GM12878 (cell line): ENCODE results near the gene RIT2. TPM values are rescaled to one million over a fixed set of nuclear protein-coding genes. Genes with fewer than 3 reads are reported as not detected.

ENCODE experiments used
- ATAC-seq: fragments of 200-7000 bp; cut with Tn5 transposase; 3 replicates; pipeline ENCODE4 v1.9.1; 2020; ENCODE audit warnings: mild to moderate bottlenecking, moderate library complexity
- BruUV-seq: library from RNA; stranded (reverse); fragments of 400-500 nt; replicated peaks from 2 replicates; lab custom pipeline; 2021; lab: Mats Ljungman, UMichigan
- CTCF ChIA-PET: fragments of 300-600 bp; sonication (Branson Sonifier 250); formaldehyde crosslinking; extraction: SDS; loops from one replicate; lab custom pipeline; 2021; ENCODE audit warnings: inconsistent platforms; lab: Yijun Ruan, JAX
- POLR2A ChIA-PET: fragments of 350-600 bp; formaldehyde crosslinking; extraction: SDS; loops from one replicate; lab custom pipeline; 2021; ENCODE audit warnings: inconsistent platforms; lab: Charles Lee
- RAD21 ChIA-PET: fragments of 300-600 bp; sonication (Branson Sonifier 250); formaldehyde crosslinking; loops from one replicate; lab custom pipeline; 2023; ENCODE audit warnings: antibody characterized with exemption; ENCODE audit not compliant: unreplicated experiment; lab: Charles Lee
- SMC1A ChIA-PET: fragments of 300-600 bp; sonication (Branson Sonifier 250); formaldehyde crosslinking; loops from one replicate; lab custom pipeline; 2023; ENCODE audit not compliant: unreplicated experiment, uncharacterized antibody; lab: Charles Lee
- DNase-seq: peaks from one replicate; pipeline ENCODE4 v3.0.0-alpha.2; 2011; ENCODE audit warnings: low read depth, low spot score
- FAIRE-seq: peaks from 3 replicates; lab custom pipeline; 2011; peaks lifted over from hg19 to GRCh38; lab: Jason Lieb, UNC
- H2AFZ ChIP-seq: 2 replicates; pipeline ENCODE4 v1.6.0; 2011; ENCODE audit warnings: low read depth, low read length, control low read depth; ENCODE audit not compliant: control insufficient read depth
- H3K27ac ChIP-seq: 2 replicates; pipeline ENCODE4 v1.5.1; 2011; ENCODE audit warnings: control low read depth; ENCODE audit not compliant: control insufficient read depth, insufficient read depth
- H3K27me3 ChIP-seq, 2 experiments: replicated peaks in 1 of 2; 2 replicates each; pipeline versions ENCODE4 v1.6.0 to v1.6.1; 2011; ENCODE audit warnings: low read length in 1 of 2; ENCODE audit not compliant: control insufficient read depth in 2 of 2, insufficient read depth in 2 of 2
- H3K36me3 ChIP-seq, 2 experiments: 2 replicates each; pipeline ENCODE4 v1.5.1; 2011; ENCODE audit warnings: low read length in 1 of 2; ENCODE audit not compliant: control insufficient read depth in 2 of 2, insufficient read depth in 2 of 2
- H3K4me1 ChIP-seq: 2 replicates; pipeline ENCODE4 v1.6.1; 2011; ENCODE audit warnings: mild to moderate bottlenecking, low read length, moderate library complexity, mixed read lengths; ENCODE audit not compliant: control insufficient read depth, insufficient read depth
- H3K4me2 ChIP-seq: 2 replicates; pipeline ENCODE4 v1.6.0; 2011; ENCODE audit warnings: control low read depth; ENCODE audit not compliant: control insufficient read depth, insufficient read depth
- H3K4me3 ChIP-seq: fragments of 200-600 bp; sonication (generic); 2 replicates; pipeline ENCODE4 v1.5.1; 2016
- H3K79me2 ChIP-seq: 2 replicates; pipeline ENCODE4 v1.6.0; 2011; ENCODE audit warnings: low read length; ENCODE audit not compliant: control insufficient read depth, insufficient read depth
- H3K9ac ChIP-seq: 2 replicates; pipeline ENCODE4 v1.8.0; 2011; ENCODE audit warnings: low read length, control low read depth, mixed read lengths; ENCODE audit not compliant: control insufficient read depth, insufficient read depth
- H3K9me3 ChIP-seq: replicated peaks from 3 replicates; pipeline ENCODE4 v1.5.1; 2011; ENCODE audit warnings: mild to moderate bottlenecking, low read length; ENCODE audit not compliant: control insufficient read depth, insufficient read depth
- H4K20me1 ChIP-seq: 2 replicates; pipeline ENCODE4 v1.6.0; 2011; ENCODE audit not compliant: control insufficient read depth, insufficient read depth
- ASH2L ChIP-seq: fragments of 300-600, 200-600 bp; sonication (generic); IDR thresholded peaks from 2 replicates; pipeline ENCODE4 v1.6.1; 2017; ENCODE audit warnings: low read depth, mild to moderate bottlenecking, borderline replicate concordance
- BRCA1 ChIP-seq: IDR thresholded peaks from 2 replicates; pipeline ENCODE4 v1.6.1; 2011; ENCODE audit warnings: low read depth, low read length, improper control_type of control experiment
- HDAC6 ChIP-seq: fragments of 200-600 bp; sonication (generic); IDR thresholded peaks from one replicate; pipeline ENCODE4 v1.8.0; 2017; ENCODE audit warnings: antibody characterized with exemption; ENCODE audit not compliant: unreplicated experiment
- IKZF2 ChIP-seq, 2 experiments: fragments of 450-650 bp; IDR thresholded peaks; 2 replicates each; pipeline ENCODE4 v1.6.1; 2017; ENCODE audit warnings: mild to moderate bottlenecking in 2 of 2, moderate library complexity in 2 of 2
- NFIC ChIP-seq: IDR thresholded peaks from 2 replicates; pipeline ENCODE4 v1.6.1; 2012; ENCODE audit warnings: low read depth, mild to moderate bottlenecking, inconsistent platforms, low read length, moderate library complexity
- POU2F2 ChIP-seq: IDR thresholded peaks from 3 replicates; pipeline ENCODE4 v1.6.1; 2011; ENCODE audit warnings: low read depth, mild to moderate bottlenecking, low read length, borderline replicate concordance
- SIX5 ChIP-seq: IDR thresholded peaks from 2 replicates; pipeline ENCODE4 v1.6.1; 2011; ENCODE audit warnings: mild to moderate bottlenecking, low read depth, low read length, moderate library complexity; ENCODE audit not compliant: severe bottlenecking
- STAT1 ChIP-seq: fragments of 450-650 bp; conservative IDR thresholded peaks from 2 replicates; pipeline ENCODE4 v1.6.1; 2014; ENCODE audit warnings: antibody characterized with exemption, mild to moderate bottlenecking
- WGBS: methylation state at CpG from one replicate; pipeline ENCODE4 v1.1.6; 2016; ENCODE audit warnings: low lambda C conversion rate; ENCODE audit not compliant: insufficient replicate concordance, insufficient coverage; ENCODE audit errors: missing lambda C conversion rate; 5-methylcytosine and 5-hydroxymethylcytosine counted together
- in situ Hi-C: fragments of 300-500 bp; cut with MboI; formaldehyde crosslinking; loops from 9 replicates; pipeline ENCODE4 v1.14.3; 2018; ENCODE audit warnings: mixed read lengths
- intact Hi-C: fragments of 100-400 bp; cut with micrococcal nuclease; formaldehyde crosslinking; loops from one replicate; pipeline ENCODE4 v1.14.2; 2022; ENCODE audit not compliant: unreplicated experiment
- polyA plus RNA-seq, 11 experiments: library from polyadenylated mRNA; depleted of rRNA in 4 of 11; unstranded in 6 of 11; stranded (reverse) in 5 of 11; fragments of >200 nt; fragmentation: Nextera tagmentation in 4 of 11; fragmentation: Illumina TruSeq in 1 of 11; extraction: Ambion mirVana in 4 of 11; extraction: Trizol in 1 of 11; gene quantifications; 1 replicate in 1 of 11; 2 replicates in 10 of 11; pipeline versions ENCODE4 v1.2.1 to v1.2.3, GENCODE V29; 2011 to 2016; ENCODE audit warnings: inconsistent platforms in 2 of 11, missing spikeins in 2 of 11, low read depth in 1 of 11
- total RNA-seq, 4 experiments: library from RNA; depleted of rRNA in 3 of 4; stranded (reverse); fragments of >200 nt in 3 of 4; fragmentation: Illumina TruSeq in 1 of 4; extraction: Trizol in 1 of 4; gene quantifications; 2 replicates each; pipeline versions ENCODE4 v1.2.1 to v1.2.3, GENCODE V29; 2013 to 2021
- TF ChIP-seq, protein P1 (sequence below): fragments of 450-650 bp; formaldehyde crosslinking; IDR thresholded peaks from 2 replicates; pipeline ENCODE4 v1.5.0; 2022; ENCODE audit warnings: mild to moderate bottlenecking, missing genetic modification characterization
- TF ChIP-seq, protein P2 (sequence below): fragments of 450-650 bp; IDR thresholded peaks from 2 replicates; pipeline ENCODE4 v1.6.1; 2018; ENCODE audit warnings: borderline replicate concordance, mild to moderate bottlenecking; ENCODE audit not compliant: partially characterized antibody
- TF ChIP-seq, protein P3 (sequence below): IDR thresholded peaks from 2 replicates; pipeline ENCODE4 v1.6.1; 2011; ENCODE audit warnings: borderline replicate concordance, low read depth, mild to moderate bottlenecking, moderate library complexity, mixed read lengths, low read length; ENCODE audit not compliant: insufficient read depth; ENCODE audit errors: extremely low read length

The RIT2 gene
- total and polyA plus RNA-seq, 10 of the 15 experiments (the other 5 are each of a cell fraction or from before 2014, with no cell fraction given): not detected

DNA sequence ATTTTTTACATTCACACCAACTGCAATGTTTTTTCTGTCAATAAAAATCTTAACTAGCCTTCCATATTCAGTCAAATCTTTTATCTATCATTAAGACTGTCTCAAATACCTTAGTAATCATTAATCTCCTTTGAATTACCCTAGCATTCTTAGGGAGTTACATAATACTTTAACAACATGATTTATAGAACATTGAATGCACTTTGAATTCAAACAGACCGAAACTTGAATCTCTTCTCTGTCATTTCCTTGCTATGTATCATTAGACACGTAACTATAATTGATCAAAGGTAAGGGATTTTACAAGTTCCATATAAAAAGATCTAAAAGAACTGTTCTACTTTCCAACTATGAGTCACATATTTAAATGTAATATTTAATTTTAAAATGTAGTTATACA, 330.9 kb downstream of the RIT2 start:
- SMC1A ChIA-PET: no interaction called here
- intact Hi-C loops: no loop called here
- no peak for FAIRE-seq

GRCh38 chr18:42782929-42783328, 332.6 kb downstream of the RIT2 start:
- Histone ChIP-seq H3K79me2 (no peaks in the 10 kb centered on the region), H3K4me2 (no peak overlapping the region), H4K20me1 (no peaks in the 10 kb centered on the region), H3K4me1 (no peaks in the 10 kb centered on the region), H3K36me3 (no peaks in the 10 kb centered on the region), H3K9ac (no peak overlapping the region), H3K27ac (no peak overlapping the region), H3K9me3 (no peaks in the 10 kb centered on the region), H2AFZ (no peak overlapping the region), H3K4me3 (no peak overlapping the region), H3K27me3 (no peaks in the 10 kb centered on the region)
- in situ Hi-C loops: no loop called here
- SMC1A ChIA-PET: interaction anchor here (0.5 kb wide), 1 partner anchor 9 kb away, joined by 3 read pairs; no protein-coding TSS in a partner anchor
- intact Hi-C loops: no loop called here
- CTCF ChIA-PET: no interaction called here
- FAIRE-seq (no peak), DNase-seq (no peak), ATAC-seq (no peak)
- POLR2A ChIA-PET: no interaction called here
- WGBS: 0% methylated on average over 4 of the region's 4 CpGs
- BruUV-seq: no TSS peak
- RAD21 ChIA-PET: no interaction called here
- TF ChIP-seq IKZF2 (IDR thresholded peaks at IDR 0.05) (no peak), SIX5 (no peak), HDAC6 (no peak), NFIC (no peak), POU2F2 (no peak), BRCA1 (no peak), ASH2L (no peak)
- TF ChIP-seq, protein P1, sequence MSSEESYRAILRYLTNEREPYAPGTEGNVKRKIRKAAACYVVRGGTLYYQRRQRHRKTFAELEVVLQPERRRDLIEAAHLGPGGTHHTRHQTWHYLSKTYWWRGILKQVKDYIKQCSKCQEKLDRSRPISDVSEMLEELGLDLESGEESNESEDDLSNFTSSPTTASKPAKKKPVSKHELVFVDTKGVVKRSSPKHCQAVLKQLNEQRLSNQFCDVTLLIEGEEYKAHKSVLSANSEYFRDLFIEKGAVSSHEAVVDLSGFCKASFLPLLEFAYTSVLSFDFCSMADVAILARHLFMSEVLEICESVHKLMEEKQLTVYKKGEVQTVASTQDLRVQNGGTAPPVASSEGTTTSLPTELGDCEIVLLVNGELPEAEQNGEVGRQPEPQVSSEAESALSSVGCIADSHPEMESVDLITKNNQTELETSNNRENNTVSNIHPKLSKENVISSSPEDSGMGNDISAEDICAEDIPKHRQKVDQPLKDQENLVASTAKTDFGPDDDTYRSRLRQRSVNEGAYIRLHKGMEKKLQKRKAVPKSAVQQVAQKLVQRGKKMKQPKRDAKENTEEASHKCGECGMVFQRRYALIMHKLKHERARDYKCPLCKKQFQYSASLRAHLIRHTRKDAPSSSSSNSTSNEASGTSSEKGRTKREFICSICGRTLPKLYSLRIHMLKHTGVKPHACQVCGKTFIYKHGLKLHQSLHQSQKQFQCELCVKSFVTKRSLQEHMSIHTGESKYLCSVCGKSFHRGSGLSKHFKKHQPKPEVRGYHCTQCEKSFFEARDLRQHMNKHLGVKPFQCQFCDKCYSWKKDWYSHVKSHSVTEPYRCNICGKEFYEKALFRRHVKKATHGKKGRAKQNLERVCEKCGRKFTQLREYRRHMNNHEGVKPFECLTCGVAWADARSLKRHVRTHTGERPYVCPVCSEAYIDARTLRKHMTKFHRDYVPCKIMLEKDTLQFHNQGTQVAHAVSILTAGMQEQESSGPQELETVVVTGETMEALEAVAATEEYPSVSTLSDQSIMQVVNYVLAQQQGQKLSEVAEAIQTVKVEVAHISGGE (CRISPR knock-in tag): no peak
- TF ChIP-seq, protein P2, sequence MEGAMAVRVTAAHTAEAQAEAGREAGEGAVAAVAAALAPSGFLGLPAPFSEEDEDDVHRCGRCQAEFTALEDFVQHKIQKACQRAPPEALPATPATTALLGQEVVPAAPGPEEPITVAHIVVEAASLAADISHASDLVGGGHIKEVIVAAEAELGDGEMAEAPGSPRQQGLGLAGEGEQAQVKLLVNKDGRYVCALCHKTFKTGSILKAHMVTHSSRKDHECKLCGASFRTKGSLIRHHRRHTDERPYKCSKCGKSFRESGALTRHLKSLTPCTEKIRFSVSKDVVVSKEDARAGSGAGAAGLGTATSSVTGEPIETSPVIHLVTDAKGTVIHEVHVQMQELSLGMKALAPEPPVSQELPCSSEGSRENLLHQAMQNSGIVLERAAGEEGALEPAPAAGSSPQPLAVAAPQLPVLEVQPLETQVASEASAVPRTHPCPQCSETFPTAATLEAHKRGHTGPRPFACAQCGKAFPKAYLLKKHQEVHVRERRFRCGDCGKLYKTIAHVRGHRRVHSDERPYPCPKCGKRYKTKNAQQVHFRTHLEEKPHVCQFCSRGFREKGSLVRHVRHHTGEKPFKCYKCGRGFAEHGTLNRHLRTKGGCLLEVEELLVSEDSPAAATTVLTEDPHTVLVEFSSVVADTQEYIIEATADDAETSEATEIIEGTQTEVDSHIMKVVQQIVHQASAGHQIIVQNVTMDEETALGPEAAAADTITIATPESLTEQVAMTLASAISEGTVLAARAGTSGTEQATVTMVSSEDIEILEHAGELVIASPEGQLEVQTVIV: no peak

More for the DNA sequence above, 330.9 kb downstream of the RIT2 start:
- Histone ChIP-seq H4K20me1 (no peaks in the 10 kb centered on the region), H3K4me1 (no peaks in the 10 kb centered on the region), H3K4me3 (no peak overlapping the region), H3K4me2 (no peak overlapping the region), H3K79me2 (no peaks in the 10 kb centered on the region), H3K27ac (no peak overlapping the region), H3K9me3 (no peaks in the 10 kb centered on the region), H3K27me3 (no peaks in the 10 kb centered on the region), H2AFZ (no peak overlapping the region), H3K9ac (no peak overlapping the region), H3K36me3 (no peaks in the 10 kb centered on the region)
- RAD21 ChIA-PET: no interaction called here
- ATAC-seq: no peak
- CTCF ChIA-PET: no interaction called here
- DNase-seq: no peak
- no peak for TF ChIP-seq STAT1
- TF ChIP-seq, protein P3, sequence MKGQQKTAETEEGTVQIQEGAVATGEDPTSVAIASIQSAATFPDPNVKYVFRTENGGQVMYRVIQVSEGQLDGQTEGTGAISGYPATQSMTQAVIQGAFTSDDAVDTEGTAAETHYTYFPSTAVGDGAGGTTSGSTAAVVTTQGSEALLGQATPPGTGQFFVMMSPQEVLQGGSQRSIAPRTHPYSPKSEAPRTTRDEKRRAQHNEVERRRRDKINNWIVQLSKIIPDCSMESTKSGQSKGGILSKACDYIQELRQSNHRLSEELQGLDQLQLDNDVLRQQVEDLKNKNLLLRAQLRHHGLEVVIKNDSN: no peak
- BruUV-seq: no TSS peak
- WGBS: 15% methylated on average over 2 of the region's 2 CpGs
- POLR2A ChIA-PET: no interaction called here
- in situ Hi-C loops: no loop called here
